Measurements from ENCODE around the gene EDA. TPM values are rescaled to one million over a fixed set of nuclear protein-coding genes. Genes with fewer than 3 reads are reported as not detected.

EDA gene
- total and polyA plus RNA-seq, 10 of the 15 experiments (the other 5 are each of a cell fraction or from before 2014, with no cell fraction given) = 0.06 TPM; not detected in 9

- SMC1A ChIA-PET (ENCODE audit: uncharacterized antibody, unreplicated experiment) = no interaction called here
- CTCF ChIA-PET = interaction anchor here (0.7 kb wide), 1 partner anchor 147 kb away, joined by 3 read pairs; no protein-coding TSS in a partner anchor
- FAIRE-seq (no peak), ATAC-seq (no peak), DNase-seq (ENCODE audit: low read depth, low spot score) (no peak)
- Histone ChIP-seq H3K4me1 (ENCODE audit: control insufficient read depth, insufficient read depth, low read length) (no peaks in the 10 kb centered on the region), H3K9me3 (replicated peaks; ENCODE audit: control insufficient read depth, insufficient read depth, low read length) (no peaks in the 10 kb centered on the region), H3K27me3 (replicated peaks in 1 of 2; ENCODE audit: control insufficient read depth in 2 of 2, insufficient read depth in 2 of 2, low read length in 1 of 2) (no peaks in the 10 kb centered on the region), H2AFZ (ENCODE audit: control insufficient read depth, low read depth, low read length) (no peak overlapping the region), H3K4me2 (ENCODE audit: control insufficient read depth, insufficient read depth) (no peak overlapping the region), H3K79me2 (ENCODE audit: control insufficient read depth, insufficient read depth, low read length) (no peaks in the 10 kb centered on the region), H3K9ac (ENCODE audit: control insufficient read depth, insufficient read depth, low read length) (no peak overlapping the region), H4K20me1 (ENCODE audit: control insufficient read depth, insufficient read depth) (no peaks in the 10 kb centered on the region), H3K4me3 (no peak overlapping the region), H3K27ac (ENCODE audit: control insufficient read depth, insufficient read depth) (no peak overlapping the region), H3K36me3 (ENCODE audit: control insufficient read depth in 2 of 2, insufficient read depth in 2 of 2, low read length in 1 of 2) (no peaks in the 10 kb centered on the region)
- RAD21 ChIA-PET (ENCODE audit: unreplicated experiment) = no interaction called here
- POLR2A ChIA-PET = no interaction called here
- no TSS peak for BruUV-seq (replicated peaks)
- WGBS (ENCODE audit: insufficient coverage, insufficient replicate concordance, low lambda C conversion rate, missing lambda C conversion rate) = 43% methylated on average over 4 of the region's 4 CpGs
- intact Hi-C loops (cut with micrococcal nuclease; ENCODE audit: unreplicated experiment) = no loop called here
- in situ Hi-C loops (cut with MboI) = no loop called here
- TF ChIP-seq MXI1 (IDR thresholded peaks at IDR 0.05; ENCODE audit: low read depth, low read length) (no peak), CBX3 (IDR thresholded peaks at IDR 0.05; ENCODE audit: borderline replicate concordance, low read depth) (no peak), SMAD5 (IDR thresholded peaks at IDR 0.05; ENCODE audit: low read depth) (no peak), MAX (IDR thresholded peaks at IDR 0.05; ENCODE audit: low read depth, low read length) (no peak), FOS (IDR thresholded peaks at IDR 0.05; ENCODE audit: borderline replicate concordance, extremely low read depth, insufficient read length) (no peak), ZNF687 (IDR thresholded peaks at IDR 0.05) (no peak), HDAC6 (IDR thresholded peaks at IDR 0.05; ENCODE audit: unreplicated experiment) (no peak)
- TF ChIP-seq, protein P1, sequence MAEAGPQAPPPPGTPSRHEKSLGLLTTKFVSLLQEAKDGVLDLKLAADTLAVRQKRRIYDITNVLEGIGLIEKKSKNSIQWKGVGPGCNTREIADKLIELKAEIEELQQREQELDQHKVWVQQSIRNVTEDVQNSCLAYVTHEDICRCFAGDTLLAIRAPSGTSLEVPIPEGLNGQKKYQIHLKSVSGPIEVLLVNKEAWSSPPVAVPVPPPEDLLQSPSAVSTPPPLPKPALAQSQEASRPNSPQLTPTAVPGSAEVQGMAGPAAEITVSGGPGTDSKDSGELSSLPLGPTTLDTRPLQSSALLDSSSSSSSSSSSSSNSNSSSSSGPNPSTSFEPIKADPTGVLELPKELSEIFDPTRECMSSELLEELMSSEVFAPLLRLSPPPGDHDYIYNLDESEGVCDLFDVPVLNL (IDR thresholded peaks at IDR 0.05; ENCODE audit: low read depth, low read length) = no peak
These were observed 345.6 kb downstream of the EDA start for GRCh38 chrX:69961365-69962072.
